Neural cell (in vitro differentiated cells): ENCODE results near the gene SLC9B1.

Experiments used
- EP300 ChIP-seq: fragments of 450-650 bp; conservative IDR thresholded peaks from 2 replicates; pipeline ENCODE4 v1.6.1; 2014; ENCODE audit warnings: antibody characterized with exemption, mild to moderate bottlenecking, moderate library complexity; ENCODE audit not compliant: poor library complexity, severe bottlenecking
- EZH2 ChIP-seq: fragments of 200-600, 300-800 bp; shearing (Covaris generic), sonication (generic); IDR thresholded peaks from 2 replicates; pipeline ENCODE4 v1.6.1; 2014; ENCODE audit warnings: antibody characterized with exemption, low read length, borderline replicate concordance, mild to moderate bottlenecking; ENCODE audit not compliant: insufficient read depth, poor library complexity, severe bottlenecking
- POLR2AphosphoS5 ChIP-seq: IDR thresholded peaks from 2 replicates; pipeline ENCODE4 v1.6.1; 2012
- SMC3 ChIP-seq: fragments of 450-650 bp; conservative IDR thresholded peaks from 2 replicates; pipeline ENCODE4 v1.6.1; 2014; ENCODE audit warnings: antibody characterized with exemption, mild to moderate bottlenecking, moderate library complexity; ENCODE audit not compliant: poor library complexity
- TAF1 ChIP-seq: IDR thresholded peaks from 2 replicates; pipeline ENCODE4 v1.6.1; 2012; ENCODE audit warnings: low read depth
- TF ChIP-seq, protein P1 (sequence below): fragments of 450-650 bp; IDR thresholded peaks from 2 replicates; pipeline ENCODE4 v1.5.1; 2014; ENCODE audit warnings: antibody characterized with exemption, mild to moderate bottlenecking, moderate library complexity; ENCODE audit not compliant: poor library complexity, severe bottlenecking
- TF ChIP-seq, protein P2 (sequence below): IDR thresholded peaks from 2 replicates; pipeline ENCODE4 v1.6.1; 2012; ENCODE audit warnings: borderline replicate concordance

- TF ChIP-seq, protein P1, sequence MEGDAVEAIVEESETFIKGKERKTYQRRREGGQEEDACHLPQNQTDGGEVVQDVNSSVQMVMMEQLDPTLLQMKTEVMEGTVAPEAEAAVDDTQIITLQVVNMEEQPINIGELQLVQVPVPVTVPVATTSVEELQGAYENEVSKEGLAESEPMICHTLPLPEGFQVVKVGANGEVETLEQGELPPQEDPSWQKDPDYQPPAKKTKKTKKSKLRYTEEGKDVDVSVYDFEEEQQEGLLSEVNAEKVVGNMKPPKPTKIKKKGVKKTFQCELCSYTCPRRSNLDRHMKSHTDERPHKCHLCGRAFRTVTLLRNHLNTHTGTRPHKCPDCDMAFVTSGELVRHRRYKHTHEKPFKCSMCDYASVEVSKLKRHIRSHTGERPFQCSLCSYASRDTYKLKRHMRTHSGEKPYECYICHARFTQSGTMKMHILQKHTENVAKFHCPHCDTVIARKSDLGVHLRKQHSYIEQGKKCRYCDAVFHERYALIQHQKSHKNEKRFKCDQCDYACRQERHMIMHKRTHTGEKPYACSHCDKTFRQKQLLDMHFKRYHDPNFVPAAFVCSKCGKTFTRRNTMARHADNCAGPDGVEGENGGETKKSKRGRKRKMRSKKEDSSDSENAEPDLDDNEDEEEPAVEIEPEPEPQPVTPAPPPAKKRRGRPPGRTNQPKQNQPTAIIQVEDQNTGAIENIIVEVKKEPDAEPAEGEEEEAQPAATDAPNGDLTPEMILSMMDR = no peak
- TF ChIP-seq POLR2AphosphoS5 (no peak), EP300 (no peak), TAF1 (no peak), EZH2 (no peak), SMC3 (no peak)
- TF ChIP-seq, protein P2, sequence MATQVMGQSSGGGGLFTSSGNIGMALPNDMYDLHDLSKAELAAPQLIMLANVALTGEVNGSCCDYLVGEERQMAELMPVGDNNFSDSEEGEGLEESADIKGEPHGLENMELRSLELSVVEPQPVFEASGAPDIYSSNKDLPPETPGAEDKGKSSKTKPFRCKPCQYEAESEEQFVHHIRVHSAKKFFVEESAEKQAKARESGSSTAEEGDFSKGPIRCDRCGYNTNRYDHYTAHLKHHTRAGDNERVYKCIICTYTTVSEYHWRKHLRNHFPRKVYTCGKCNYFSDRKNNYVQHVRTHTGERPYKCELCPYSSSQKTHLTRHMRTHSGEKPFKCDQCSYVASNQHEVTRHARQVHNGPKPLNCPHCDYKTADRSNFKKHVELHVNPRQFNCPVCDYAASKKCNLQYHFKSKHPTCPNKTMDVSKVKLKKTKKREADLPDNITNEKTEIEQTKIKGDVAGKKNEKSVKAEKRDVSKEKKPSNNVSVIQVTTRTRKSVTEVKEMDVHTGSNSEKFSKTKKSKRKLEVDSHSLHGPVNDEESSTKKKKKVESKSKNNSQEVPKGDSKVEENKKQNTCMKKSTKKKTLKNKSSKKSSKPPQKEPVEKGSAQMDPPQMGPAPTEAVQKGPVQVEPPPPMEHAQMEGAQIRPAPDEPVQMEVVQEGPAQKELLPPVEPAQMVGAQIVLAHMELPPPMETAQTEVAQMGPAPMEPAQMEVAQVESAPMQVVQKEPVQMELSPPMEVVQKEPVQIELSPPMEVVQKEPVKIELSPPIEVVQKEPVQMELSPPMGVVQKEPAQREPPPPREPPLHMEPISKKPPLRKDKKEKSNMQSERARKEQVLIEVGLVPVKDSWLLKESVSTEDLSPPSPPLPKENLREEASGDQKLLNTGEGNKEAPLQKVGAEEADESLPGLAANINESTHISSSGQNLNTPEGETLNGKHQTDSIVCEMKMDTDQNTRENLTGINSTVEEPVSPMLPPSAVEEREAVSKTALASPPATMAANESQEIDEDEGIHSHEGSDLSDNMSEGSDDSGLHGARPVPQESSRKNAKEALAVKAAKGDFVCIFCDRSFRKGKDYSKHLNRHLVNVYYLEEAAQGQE = no peak
Measured at GRCh38 chr4:103018391-103019307, 856 bp downstream of the SLC9B1 start.
